PC-3 (cell line): ENCODE measurements around the gene PRR14. TPM values are rescaled to one million over a fixed set of nuclear protein-coding genes. Genes with fewer than 3 reads are reported as not detected.

Experiments
- ATAC-seq: fragments of 200-7000 bp; cut with Tn5 transposase; 2 replicates; pipeline ENCODE4 v1.9.1; 2020; ENCODE audit warnings: mild to moderate bottlenecking, moderate library complexity
- BruUV-seq: library from RNA; stranded (reverse); fragments of 400-500 nt; replicated peaks from 2 replicates; lab custom pipeline; 2021; lab: Mats Ljungman, UMichigan
- CTCF ChIA-PET: fragments of 300-600 bp; sonication (Branson Sonifier 250); formaldehyde crosslinking; loops from one replicate; lab custom pipeline; 2022; ENCODE audit warnings: antibody characterized with exemption; lab: Charles Lee
- POLR2A ChIA-PET: fragments of 300-600 bp; sonication (Branson Sonifier 250); formaldehyde crosslinking; loops from one replicate; lab custom pipeline; 2022; ENCODE audit warnings: antibody characterized with exemption; ENCODE audit not compliant: unreplicated experiment; lab: Charles Lee
- DNase-seq: peaks from one replicate; pipeline ENCODE4 v3.0.0-alpha.2; 2015
- H2AFZ ChIP-seq: fragments of 300-600 bp; sonication (generic); 2 replicates; pipeline ENCODE4 v1.6.0; 2016; ENCODE audit warnings: antibody characterized with exemption, low read length
- H3F3A ChIP-seq: fragments of 300-600 bp; sonication (generic); one replicate; pipeline ENCODE4 v1.6.0; 2017; ENCODE audit warnings: antibody characterized with exemption, low read length, control low read depth, mild to moderate bottlenecking; ENCODE audit not compliant: unreplicated experiment
- H3K27ac ChIP-seq: fragments of 300-600 bp; sonication (generic); 2 replicates; pipeline ENCODE4 v1.5.1; 2016; ENCODE audit warnings: mild to moderate bottlenecking, low read length
- H3K27me3 ChIP-seq: fragments of 300-600 bp; sonication (generic); 2 replicates; pipeline ENCODE4 v1.6.1; 2016; ENCODE audit warnings: low read length, mixed read lengths
- H3K36me3 ChIP-seq: fragments of 300-600 bp; sonication (generic); 2 replicates; pipeline ENCODE4 v1.6.1; 2016; ENCODE audit warnings: low read depth, mixed run types, low read length, mixed read lengths
- H3K4me1 ChIP-seq: fragments of 300-600 bp; sonication (generic); 2 replicates; pipeline ENCODE4 v1.5.1; 2016; ENCODE audit warnings: low read length; ENCODE audit not compliant: insufficient read depth
- H3K4me2 ChIP-seq: fragments of 300-600 bp; sonication (generic); 2 replicates; pipeline ENCODE4 v1.6.0; 2016; ENCODE audit warnings: low read length
- H3K4me3 ChIP-seq: fragments of 300-600 bp; sonication (generic); 2 replicates; pipeline ENCODE4 v1.5.1; 2016; ENCODE audit warnings: mild to moderate bottlenecking, low read length, mixed read lengths
- H3K79me2 ChIP-seq: fragments of 300-600 bp; sonication (generic); 2 replicates; pipeline ENCODE4 v1.6.1; 2017; ENCODE audit warnings: low read length, mixed read lengths
- H3K9ac ChIP-seq: fragments of 300-600 bp; sonication (generic); 2 replicates; pipeline ENCODE4 v1.6.0; 2016; ENCODE audit warnings: mild to moderate bottlenecking, low read length
- H3K9me2 ChIP-seq: fragments of 300-600 bp; sonication (generic); replicated peaks from 2 replicates; pipeline ENCODE4 v1.6.1; 2016; ENCODE audit warnings: mixed run types, low read length, mixed read lengths
- H3K9me3 ChIP-seq: fragments of 300-600 bp; sonication (generic); 2 replicates; pipeline ENCODE4 v1.6.1; 2016; ENCODE audit warnings: low read length, mixed read lengths
- H4K20me1 ChIP-seq: fragments of 300-600 bp; sonication (generic); 2 replicates; pipeline ENCODE4 v1.6.1; 2016; ENCODE audit warnings: low read length, mixed read lengths
- EZH2 ChIP-seq: fragments of 300-600 bp; sonication (generic); IDR thresholded peaks from one replicate; pipeline ENCODE4 v1.6.1; 2017; ENCODE audit warnings: antibody characterized with exemption, mild to moderate bottlenecking, low read length; ENCODE audit not compliant: unreplicated experiment
- EZH2phosphoT487 ChIP-seq: fragments of 300-600 bp; sonication (generic); IDR thresholded peaks from 2 replicates; pipeline ENCODE4 v1.6.1; 2018; ENCODE audit warnings: mild to moderate bottlenecking, antibody characterized with exemption, low read length, borderline replicate concordance
- intact Hi-C: fragments of 100-400 bp; cut with micrococcal nuclease; formaldehyde crosslinking; loops from 2 replicates; pipeline ENCODE4 v1.9.0; 2023
- total RNA-seq: library from RNA; depleted of rRNA; stranded (reverse); fragments of >200 nt; gene quantifications from 2 replicates; pipeline ENCODE4 v1.2.3, GENCODE V29; 2014
- TF ChIP-seq, protein P1 (sequence below): fragments of 300-600 bp; sonication (generic); conservative IDR thresholded peaks from 2 replicates; pipeline ENCODE4 v1.5.1; 2017; ENCODE audit warnings: antibody characterized with exemption, low read depth, mild to moderate bottlenecking, low read length

The PRR14 gene
- total RNA-seq, 1 experiment from 2014 or later = 9.6 TPM

- Histone ChIP-seq H3K9me2 (no peaks in the 10 kb centered on the region), H3K79me2 (no peaks in the 10 kb centered on the region), H3K4me1 (no peaks in the 10 kb centered on the region), H3K4me2 (no peak overlapping the region), H3K36me3 (peaks cover 4% of the 10 kb centered on the region; the same call in 1 of the 2 replicates), H3K27ac (no peak overlapping the region), H3K9ac (no peak overlapping the region), H4K20me1 (no peaks in the 10 kb centered on the region), H3K9me3 (no peaks in the 10 kb centered on the region), H3K4me3 (no peak overlapping the region), H2AFZ (no peak overlapping the region), H3K27me3 (no peaks in the 10 kb centered on the region), H3F3A (no peaks in the 10 kb centered on the region)
- intact Hi-C loops = no loop called here
- BruUV-seq = TSS peak; percentile 47
- ATAC-seq (no peak), DNase-seq (no peak)
- CTCF ChIA-PET = no interaction called here
- POLR2A ChIA-PET = no interaction called here
- TF ChIP-seq EZH2 = no peak
- TF ChIP-seq, protein P1, sequence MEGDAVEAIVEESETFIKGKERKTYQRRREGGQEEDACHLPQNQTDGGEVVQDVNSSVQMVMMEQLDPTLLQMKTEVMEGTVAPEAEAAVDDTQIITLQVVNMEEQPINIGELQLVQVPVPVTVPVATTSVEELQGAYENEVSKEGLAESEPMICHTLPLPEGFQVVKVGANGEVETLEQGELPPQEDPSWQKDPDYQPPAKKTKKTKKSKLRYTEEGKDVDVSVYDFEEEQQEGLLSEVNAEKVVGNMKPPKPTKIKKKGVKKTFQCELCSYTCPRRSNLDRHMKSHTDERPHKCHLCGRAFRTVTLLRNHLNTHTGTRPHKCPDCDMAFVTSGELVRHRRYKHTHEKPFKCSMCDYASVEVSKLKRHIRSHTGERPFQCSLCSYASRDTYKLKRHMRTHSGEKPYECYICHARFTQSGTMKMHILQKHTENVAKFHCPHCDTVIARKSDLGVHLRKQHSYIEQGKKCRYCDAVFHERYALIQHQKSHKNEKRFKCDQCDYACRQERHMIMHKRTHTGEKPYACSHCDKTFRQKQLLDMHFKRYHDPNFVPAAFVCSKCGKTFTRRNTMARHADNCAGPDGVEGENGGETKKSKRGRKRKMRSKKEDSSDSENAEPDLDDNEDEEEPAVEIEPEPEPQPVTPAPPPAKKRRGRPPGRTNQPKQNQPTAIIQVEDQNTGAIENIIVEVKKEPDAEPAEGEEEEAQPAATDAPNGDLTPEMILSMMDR = no peak
- TF ChIP-seq EZH2phosphoT487 = no peak
Measured at GRCh38 chr16:30669903-30670824, 19.4 kb downstream of the PRR14 start.

GRCh38 chr16:30675143-30675542 is 24.4 kb downstream of the PRR14 start:
- Histone ChIP-seq H3K27ac (no peak overlapping the region), H3K9me2 (no peaks in the 10 kb centered on the region), H3K27me3 (no peaks in the 10 kb centered on the region), H3K4me3 (no peak overlapping the region), H3K9ac (no peak overlapping the region), H3K79me2 (no peaks in the 10 kb centered on the region), H2AFZ (no peak overlapping the region), H3K4me1 (no peaks in the 10 kb centered on the region), H3K9me3 (no peaks in the 10 kb centered on the region), H3K4me2 (no peak overlapping the region), H3F3A (no peaks in the 10 kb centered on the region), H4K20me1 (no peaks in the 10 kb centered on the region), H3K36me3 (no peaks in the 10 kb centered on the region)
- CTCF ChIA-PET = no interaction called here
- intact Hi-C loops = no loop called here
- DNase-seq = no peak
- no peak for TF ChIP-seq EZH2
- TF ChIP-seq, protein P1 = no peak
- no peak for TF ChIP-seq EZH2phosphoT487
- BruUV-seq = no TSS peak
- POLR2A ChIA-PET = no interaction called here
- ATAC-seq = no peak
